Measurements from ENCODE around the gene GPR78.

DNA sequence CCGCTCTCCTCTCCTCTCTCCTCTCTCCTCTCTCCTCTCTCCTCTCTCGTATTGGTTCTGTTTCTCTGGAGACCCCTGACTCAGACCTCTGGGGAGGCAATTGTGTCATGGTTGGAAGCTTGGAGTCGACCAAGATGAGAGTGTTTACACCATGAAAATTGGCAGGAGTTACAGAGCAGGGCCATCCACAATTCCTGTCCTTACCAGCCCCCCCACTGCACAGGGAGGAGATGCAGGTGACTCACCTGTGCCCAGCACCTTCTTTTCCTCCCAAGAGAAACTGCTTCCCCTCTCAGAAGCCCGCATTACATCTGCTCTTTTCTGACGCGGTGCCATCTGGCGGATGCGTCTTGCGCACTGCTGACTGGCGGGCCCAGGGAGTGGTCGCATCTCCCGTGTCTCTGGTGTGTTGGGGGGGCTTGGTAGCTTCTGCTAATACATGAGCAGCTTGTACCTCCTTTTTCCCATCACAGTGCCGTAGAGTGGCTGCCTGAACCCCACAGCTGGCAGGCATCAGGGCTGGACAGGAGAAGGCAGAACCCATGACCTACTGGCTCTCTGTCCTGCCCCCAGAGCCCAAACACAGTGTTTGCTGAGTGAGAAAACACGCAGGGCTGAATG is 31.4 kb upstream of the GPR78 start:
- no peak for TF ChIP-seq CTCF (IDR thresholded peaks at IDR 0.05)
- TF ChIP-seq POLR2AphosphoS5 (IDR thresholded peaks at IDR 0.05; ENCODE audit: low read depth, low read length), result no peak
